ENCODE results near the gene CNN2.

Gene CNN2

DNA sequence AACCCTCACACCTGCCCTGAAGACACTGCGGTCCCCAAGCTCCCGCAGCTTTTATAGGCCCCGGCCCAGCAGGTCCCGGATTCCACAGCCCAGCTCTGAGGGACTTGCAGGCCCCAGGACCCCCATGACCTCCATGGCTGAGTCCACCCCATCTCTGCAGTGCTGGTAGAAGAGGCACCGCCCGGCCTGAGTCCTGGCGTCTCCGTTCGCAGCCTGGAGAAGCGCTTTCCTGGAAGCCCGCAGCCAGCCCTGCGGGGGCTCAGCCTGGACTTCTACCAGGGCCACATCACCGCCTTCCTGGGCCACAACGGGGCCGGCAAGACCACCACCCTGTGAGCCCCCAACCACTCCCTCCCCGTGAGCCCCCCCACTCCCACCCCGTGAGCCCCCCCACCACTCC is 22.7 kb downstream of the CNN2 start:
- Histone ChIP-seq H3K4me3 (ENCODE audit: low read depth in 1 of 5, low read length in 5 of 5) (no peak overlapping the region), H3K9ac (ENCODE audit: low read length in 5 of 5) (no peak overlapping the region), H3K9me3 (ENCODE audit: control insufficient read depth in 5 of 5, low read length in 5 of 5) (no peaks in the 10 kb centered on the region), H3K27me3 (ENCODE audit: control insufficient read depth in 5 of 5, insufficient read depth in 4 of 5, low read length in 5 of 5) (no peaks in the 10 kb centered on the region), H3K27ac (ENCODE audit: low read depth, low read length) (no peak overlapping the region), H3K36me3 (ENCODE audit: control insufficient read depth in 5 of 5, insufficient read depth in 5 of 5, low read length in 5 of 5) (peaks cover 0 to 16% (median 6%) of the 10 kb centered on the region in 5 donors), H3K4me1 (ENCODE audit: control insufficient read depth in 5 of 5, insufficient read depth in 5 of 5, low read length in 5 of 5) (peaks cover 0 to 3% (median 0%) of the 10 kb centered on the region in 5 donors)

DNA sequence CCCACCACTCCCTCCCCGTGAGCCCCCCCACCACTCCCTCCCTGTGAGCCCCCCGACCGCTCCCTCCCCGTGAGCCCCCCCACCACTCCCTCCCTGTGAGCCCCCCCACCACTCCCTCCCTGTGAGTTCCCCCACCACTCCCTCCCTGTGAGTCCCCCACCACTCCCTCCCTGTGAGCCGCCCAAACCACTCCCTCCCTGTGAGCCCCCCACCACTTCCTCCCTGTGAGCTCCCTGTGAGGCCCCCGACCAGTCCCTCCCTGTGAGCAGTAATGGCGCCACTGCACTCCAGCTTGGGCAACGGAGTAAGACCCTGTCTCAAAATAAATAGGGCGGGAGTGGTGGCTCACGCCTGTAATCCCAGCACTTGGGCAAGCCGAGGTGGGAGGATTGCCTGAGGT is 23.4 kb downstream of the CNN2 start:
- H3K4me1 ChIP-seq (ENCODE audit: control insufficient read depth in 5 of 5, insufficient read depth in 5 of 5, low read length in 5 of 5): peaks cover 0 to 3% (median 0%) of the 10 kb centered on the region in 5 donors
- no peak overlapping the region for H3K27ac ChIP-seq (ENCODE audit: low read depth, low read length)
- no peak overlapping the region for H3K9ac ChIP-seq (ENCODE audit: low read length in 5 of 5)
- H3K4me3 ChIP-seq (ENCODE audit: low read depth in 1 of 5, low read length in 5 of 5): no peak overlapping the region
- H3K9me3 ChIP-seq (ENCODE audit: control insufficient read depth in 5 of 5, low read length in 5 of 5): peaks cover 0 to 4% (median 0%) of the 10 kb centered on the region in 5 donors
- H3K27me3 ChIP-seq (ENCODE audit: control insufficient read depth in 5 of 5, insufficient read depth in 4 of 5, low read length in 5 of 5): no peaks in the 10 kb centered on the region
- peaks cover 0 to 19% (median 9%) of the 10 kb centered on the region in 5 donors for H3K36me3 ChIP-seq (ENCODE audit: control insufficient read depth in 5 of 5, insufficient read depth in 5 of 5, low read length in 5 of 5)

DNA sequence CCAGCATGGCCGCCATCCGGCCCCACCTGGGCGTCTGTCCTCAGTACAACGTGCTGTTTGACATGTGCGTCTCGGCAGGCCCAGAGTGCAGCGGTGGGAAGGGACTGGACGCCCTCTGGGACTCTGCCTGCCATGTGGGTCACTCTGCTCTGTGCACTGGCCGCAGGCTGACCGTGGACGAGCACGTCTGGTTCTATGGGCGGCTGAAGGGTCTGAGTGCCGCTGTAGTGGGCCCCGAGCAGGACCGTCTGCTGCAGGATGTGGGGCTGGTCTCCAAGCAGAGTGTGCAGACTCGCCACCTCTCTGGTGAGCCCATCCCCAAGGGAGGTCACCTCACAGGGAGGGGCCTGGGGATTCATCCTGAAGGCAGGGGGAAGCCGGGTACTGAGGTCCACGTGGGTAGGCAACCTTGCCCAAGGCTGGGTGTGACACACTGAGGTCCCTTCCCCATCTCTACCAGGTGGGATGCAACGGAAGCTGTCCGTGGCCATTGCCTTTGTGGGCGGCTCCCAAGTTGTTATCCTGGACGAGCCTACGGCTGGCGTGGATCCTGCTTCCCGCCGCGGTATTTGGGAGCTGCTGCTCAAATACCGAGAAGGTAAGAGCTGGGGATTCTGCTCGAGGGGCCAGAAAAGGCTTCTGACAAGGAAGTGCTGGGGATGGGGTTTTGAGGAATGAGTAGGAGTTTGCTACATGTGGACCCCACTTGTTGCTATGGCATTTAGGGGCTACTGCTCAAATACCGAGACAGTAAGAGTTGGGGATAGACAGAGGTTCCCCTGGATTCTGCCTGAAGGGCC is 24.8 kb downstream of the CNN2 start:
- Histone ChIP-seq H3K36me3 (ENCODE audit: control insufficient read depth in 5 of 5, insufficient read depth in 5 of 5, low read length in 5 of 5) (peaks cover 0 to 29% (median 15%) of the 10 kb centered on the region in 5 donors), H3K4me3 (ENCODE audit: low read depth in 1 of 5, low read length in 5 of 5) (no peak overlapping the region), H3K9me3 (ENCODE audit: control insufficient read depth in 5 of 5, low read length in 5 of 5) (peaks cover 0 to 14% (median 6%) of the 10 kb centered on the region in 5 donors), H3K27me3 (ENCODE audit: control insufficient read depth in 5 of 5, insufficient read depth in 4 of 5, low read length in 5 of 5) (no peaks in the 10 kb centered on the region), H3K4me1 (ENCODE audit: control insufficient read depth in 5 of 5, insufficient read depth in 5 of 5, low read length in 5 of 5) (peaks cover 0 to 3% (median 0%) of the 10 kb centered on the region in 5 donors), H3K27ac (ENCODE audit: low read depth, low read length) (no peak overlapping the region), H3K9ac (ENCODE audit: low read length in 5 of 5) (no peak overlapping the region)

GRCh38 chr19:1051791-1052190 is 25.4 kb downstream of the CNN2 start:
- H3K9me3 ChIP-seq (ENCODE audit: control insufficient read depth in 5 of 5, low read length in 5 of 5): peaks cover 3 to 20% (median 12%) of the 10 kb centered on the region in 5 donors
- no peak overlapping the region for H3K4me3 ChIP-seq (ENCODE audit: low read depth in 1 of 5, low read length in 5 of 5)
- no peak overlapping the region for H3K27ac ChIP-seq (ENCODE audit: low read depth, low read length)
- H3K27me3 ChIP-seq (ENCODE audit: control insufficient read depth in 5 of 5, insufficient read depth in 4 of 5, low read length in 5 of 5): no peaks in the 10 kb centered on the region
- no peak overlapping the region for H3K9ac ChIP-seq (ENCODE audit: low read length in 5 of 5)
- H3K36me3 ChIP-seq (ENCODE audit: control insufficient read depth in 5 of 5, insufficient read depth in 5 of 5, low read length in 5 of 5): peaks cover 0 to 33% (median 19%) of the 10 kb centered on the region in 5 donors
- H3K4me1 ChIP-seq (ENCODE audit: control insufficient read depth in 5 of 5, insufficient read depth in 5 of 5, low read length in 5 of 5): peaks cover 0 to 3% (median 0%) of the 10 kb centered on the region in 5 donors

GRCh38 chr19:1052349-1052975 is 26.1 kb downstream of the CNN2 start:
- H3K36me3 ChIP-seq (ENCODE audit: control insufficient read depth in 5 of 5, insufficient read depth in 5 of 5, low read length in 5 of 5): peaks cover 0 to 35% (median 21%) of the 10 kb centered on the region in 5 donors
- no peak overlapping the region for H3K4me3 ChIP-seq (ENCODE audit: low read depth in 1 of 5, low read length in 5 of 5)
- no peak overlapping the region for H3K27ac ChIP-seq (ENCODE audit: low read depth, low read length)
- H3K27me3 ChIP-seq (ENCODE audit: control insufficient read depth in 5 of 5, insufficient read depth in 4 of 5, low read length in 5 of 5): no peaks in the 10 kb centered on the region
- H3K4me1 ChIP-seq (ENCODE audit: control insufficient read depth in 5 of 5, insufficient read depth in 5 of 5, low read length in 5 of 5): no peaks in the 10 kb centered on the region
- peaks cover 7 to 27% (median 19%) of the 10 kb centered on the region in 5 donors for H3K9me3 ChIP-seq (ENCODE audit: control insufficient read depth in 5 of 5, low read length in 5 of 5)
- H3K9ac ChIP-seq (ENCODE audit: low read length in 5 of 5): no peak overlapping the region

- H3K9me3 ChIP-seq (ENCODE audit: control insufficient read depth in 5 of 5, low read length in 5 of 5): peaks cover 9 to 37% (median 29%) of the 10 kb centered on the region in 5 donors
- H3K27me3 ChIP-seq (ENCODE audit: control insufficient read depth in 5 of 5, insufficient read depth in 4 of 5, low read length in 5 of 5): no peaks in the 10 kb centered on the region
- peaks cover 0 to 44% (median 24%) of the 10 kb centered on the region in 5 donors for H3K36me3 ChIP-seq (ENCODE audit: control insufficient read depth in 5 of 5, insufficient read depth in 5 of 5, low read length in 5 of 5)
- H3K4me3 ChIP-seq (ENCODE audit: low read depth in 1 of 5, low read length in 5 of 5): no peak overlapping the region
- H3K27ac ChIP-seq (ENCODE audit: low read depth, low read length): no peak overlapping the region
- H3K9ac ChIP-seq (ENCODE audit: low read length in 5 of 5): no peak overlapping the region
- H3K4me1 ChIP-seq (ENCODE audit: control insufficient read depth in 5 of 5, insufficient read depth in 5 of 5, low read length in 5 of 5): no peaks in the 10 kb centered on the region
Observed at GRCh38 chr19:1053176-1054101, 27.0 kb downstream of the CNN2 start.

- H3K4me3 ChIP-seq (ENCODE audit: low read depth in 1 of 5, low read length in 5 of 5): no peak overlapping the region
- H3K4me1 ChIP-seq (ENCODE audit: control insufficient read depth in 5 of 5, insufficient read depth in 5 of 5, low read length in 5 of 5): no peaks in the 10 kb centered on the region
- H3K9me3 ChIP-seq (ENCODE audit: control insufficient read depth in 5 of 5, low read length in 5 of 5): peaks cover 11 to 43% (median 35%) of the 10 kb centered on the region in 5 donors
- H3K27ac ChIP-seq (ENCODE audit: low read depth, low read length): no peak overlapping the region
- H3K27me3 ChIP-seq (ENCODE audit: control insufficient read depth in 5 of 5, insufficient read depth in 4 of 5, low read length in 5 of 5): no peaks in the 10 kb centered on the region
- H3K36me3 ChIP-seq (ENCODE audit: control insufficient read depth in 5 of 5, insufficient read depth in 5 of 5, low read length in 5 of 5): peaks cover 0 to 49% (median 27%) of the 10 kb centered on the region in 5 donors
- H3K9ac ChIP-seq (ENCODE audit: low read length in 5 of 5): no peak overlapping the region
Observed at GRCh38 chr19:1054102-1055027, 28.0 kb downstream of the CNN2 start.

DNA sequence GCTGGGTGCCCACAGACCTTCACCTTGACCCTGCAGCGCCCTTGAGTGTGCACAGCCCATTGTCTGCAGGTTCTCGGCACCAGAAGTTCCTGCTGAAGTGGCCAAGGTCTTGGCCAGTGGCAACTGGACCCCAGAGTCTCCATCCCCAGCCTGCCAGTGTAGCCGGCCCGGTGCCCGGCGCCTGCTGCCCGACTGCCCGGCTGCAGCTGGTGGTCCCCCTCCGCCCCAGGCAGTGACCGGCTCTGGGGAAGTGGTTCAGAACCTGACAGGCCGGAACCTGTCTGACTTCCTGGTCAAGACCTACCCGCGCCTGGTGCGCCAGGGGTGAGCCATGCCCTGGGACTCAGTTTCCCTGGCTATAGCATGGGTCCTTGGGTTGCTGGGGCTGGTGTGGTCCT is 28.6 kb downstream of the CNN2 start:
- Histone ChIP-seq H3K27ac (ENCODE audit: low read depth, low read length) (no peak overlapping the region), H3K9ac (ENCODE audit: low read length in 5 of 5) (no peak overlapping the region), H3K9me3 (ENCODE audit: control insufficient read depth in 5 of 5, low read length in 5 of 5) (peaks cover 11 to 47% (median 39%) of the 10 kb centered on the region in 5 donors), H3K4me1 (ENCODE audit: control insufficient read depth in 5 of 5, insufficient read depth in 5 of 5, low read length in 5 of 5) (no peaks in the 10 kb centered on the region), H3K36me3 (ENCODE audit: control insufficient read depth in 5 of 5, insufficient read depth in 5 of 5, low read length in 5 of 5) (peaks cover 0 to 49% (median 30%) of the 10 kb centered on the region in 5 donors), H3K27me3 (ENCODE audit: control insufficient read depth in 5 of 5, insufficient read depth in 4 of 5, low read length in 5 of 5) (no peaks in the 10 kb centered on the region), H3K4me3 (ENCODE audit: low read depth in 1 of 5, low read length in 5 of 5) (no peak overlapping the region)

Data from subcutaneous abdominal adipose tissue (tissue), 5 donors.